Right atrium auricular region (tissue), 2 donors: ENCODE results near the gene PPFIBP2. TPM values are rescaled to one million over a fixed set of nuclear protein-coding genes. Genes with fewer than 3 reads are reported as not detected.

Source experiments
- DNase-seq: peaks from one replicate; pipeline ENCODE4 v3.0.0-alpha.2; 2019; ENCODE audit warnings: low spot score
- H3K27ac ChIP-seq, 2 donors: fragments of 200-600 bp; sonication (generic); 1 replicate in 1 of 2; 2 replicates in 1 of 2; pipeline ENCODE4 v1.5.1; 2016 to 2019
- H3K27me3 ChIP-seq, 2 donors: fragments of 200-600 bp; sonication (generic); one replicate each; pipeline versions ENCODE4 v1.5.1 to v1.6.0; 2017 to 2019
- H3K36me3 ChIP-seq: fragments of 200-600 bp; sonication (generic); one replicate; pipeline ENCODE4 v1.5.1; 2016
- H3K4me1 ChIP-seq, 2 donors: fragments of 200-600 bp; sonication (generic); one replicate each; pipeline versions ENCODE4 v1.5.1 to v1.6.0; 2017 to 2019
- H3K4me3 ChIP-seq, 2 donors: fragments of 200-600 bp; sonication (generic); 1 replicate in 1 of 2; 2 replicates in 1 of 2; pipeline ENCODE4 v1.5.1; 2017 to 2019; ENCODE audit warnings: mild to moderate bottlenecking in 1 of 2, moderate library complexity in 1 of 2
- H3K9me3 ChIP-seq, 2 donors: fragments of 200-600 bp; sonication (generic); one replicate each; pipeline ENCODE4 v1.5.1; 2019
- CTCF ChIP-seq, 2 donors: fragments of 200-600 bp; sonication (generic); IDR thresholded peaks; one replicate each; pipeline ENCODE4 v1.5.1; 2019; ENCODE audit warnings: antibody characterized with exemption in 2 of 2
- total RNA-seq, 2 donors: library from RNA; depleted of rRNA; stranded (reverse); fragments of >200 nt; gene quantifications; one replicate each; pipeline ENCODE4 v1.1.0, GENCODE V29; 2016

PPFIBP2 gene
- total RNA-seq, 2 donors from 2014 or later = 13.0 to 24.0 TPM

DNA sequence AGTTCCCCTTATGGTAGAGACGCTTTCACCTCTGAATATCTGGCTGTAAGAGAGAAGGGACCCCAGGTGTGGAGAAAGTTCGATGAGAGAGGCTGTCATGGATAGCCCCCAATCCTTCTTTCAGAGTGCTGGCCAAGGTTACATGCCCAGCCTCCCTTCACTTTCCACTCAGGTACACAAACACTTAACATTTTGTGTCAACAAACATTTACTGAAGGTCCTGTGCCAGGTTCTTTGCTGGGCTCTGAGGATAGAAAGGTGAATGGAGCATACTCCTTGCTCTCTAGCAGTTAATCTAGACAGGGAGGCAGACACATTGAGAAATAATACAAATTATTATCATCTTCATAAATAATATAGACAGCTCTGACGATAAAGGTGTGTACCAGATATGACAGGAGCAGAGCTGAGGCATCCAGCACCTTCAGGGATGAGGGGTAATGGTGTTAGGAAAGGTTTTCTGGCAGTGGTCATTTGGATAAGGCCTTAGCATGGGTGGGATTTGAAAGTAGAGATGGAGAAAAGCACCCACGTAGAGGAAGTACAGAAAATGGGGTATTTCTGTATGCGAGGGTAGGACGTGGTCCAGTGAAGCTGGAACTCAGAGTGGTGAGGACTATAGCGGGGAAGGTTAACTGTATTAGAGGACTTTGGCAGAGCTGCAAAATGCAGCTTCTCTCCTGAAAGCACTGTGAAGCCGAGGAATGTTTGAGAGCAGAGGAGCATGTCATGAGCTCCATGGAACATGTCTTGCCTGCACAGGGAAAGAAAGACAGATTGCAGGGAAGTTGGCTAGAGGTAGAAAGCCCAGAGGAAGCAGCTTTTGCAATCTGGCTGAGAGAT is 19.6 kb downstream of the PPFIBP2 start:
- H3K27me3 ChIP-seq = no peaks in the 10 kb centered on the region
- no peaks in the 10 kb centered on the region for H3K9me3 ChIP-seq
- H3K4me1 ChIP-seq = peaks cover 0 to 10% of the 10 kb centered on the region in 2 donors
- no peaks in the 10 kb centered on the region for H3K36me3 ChIP-seq
- H3K4me3 ChIP-seq = no peak overlapping the region
- H3K27ac ChIP-seq = no peak overlapping the region
- DNase-seq = no peak
- no peak for TF ChIP-seq CTCF (IDR thresholded peaks at IDR 0.05)

- no peak for DNase-seq
Observed at GRCh38 chr11:7534042-7534378, 20.2 kb downstream of the PPFIBP2 start.

DNA sequence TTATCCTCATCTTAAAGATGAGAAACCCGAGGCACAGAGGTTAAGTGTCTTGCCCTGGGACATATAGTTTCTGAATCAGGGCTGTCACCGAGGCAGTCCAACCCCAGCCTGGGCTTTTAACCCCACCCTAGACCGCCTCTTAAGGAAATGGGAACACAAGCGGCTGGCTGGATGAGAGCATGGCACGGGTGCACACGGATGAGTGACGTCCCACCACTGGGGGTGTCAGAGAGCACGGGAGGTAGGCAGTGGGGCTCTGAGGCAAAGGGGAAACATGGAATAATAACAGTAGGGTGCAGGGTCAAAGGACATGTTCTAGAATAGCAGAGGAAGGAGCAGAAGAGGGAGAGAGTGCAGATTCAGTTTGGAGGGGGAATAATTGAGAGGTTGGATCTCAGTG is 22.3 kb downstream of the PPFIBP2 start:
- H3K4me1 ChIP-seq = peaks cover 0 to 17% of the 10 kb centered on the region in 2 donors
- peak in 1 of 2 donors; percentile 32 for TF ChIP-seq CTCF (IDR thresholded peaks at IDR 0.05)
- H3K36me3 ChIP-seq = no peaks in the 10 kb centered on the region
- H3K27me3 ChIP-seq = no peaks in the 10 kb centered on the region
- DNase-seq = no peak
- no peak overlapping the region for H3K27ac ChIP-seq
- no peaks in the 10 kb centered on the region for H3K9me3 ChIP-seq
- H3K4me3 ChIP-seq = no peak overlapping the region

More at GRCh38 chr11:7534042-7534378, 20.2 kb downstream of the PPFIBP2 start:
- Histone ChIP-seq H3K4me3 (no peak overlapping the region), H3K4me1 (peaks cover 0 to 16% of the 10 kb centered on the region in 2 donors), H3K27ac (no peak overlapping the region), H3K27me3 (no peaks in the 10 kb centered on the region), H3K9me3 (no peaks in the 10 kb centered on the region), H3K36me3 (no peaks in the 10 kb centered on the region)
- TF ChIP-seq CTCF (IDR thresholded peaks at IDR 0.05) = no peak

DNA sequence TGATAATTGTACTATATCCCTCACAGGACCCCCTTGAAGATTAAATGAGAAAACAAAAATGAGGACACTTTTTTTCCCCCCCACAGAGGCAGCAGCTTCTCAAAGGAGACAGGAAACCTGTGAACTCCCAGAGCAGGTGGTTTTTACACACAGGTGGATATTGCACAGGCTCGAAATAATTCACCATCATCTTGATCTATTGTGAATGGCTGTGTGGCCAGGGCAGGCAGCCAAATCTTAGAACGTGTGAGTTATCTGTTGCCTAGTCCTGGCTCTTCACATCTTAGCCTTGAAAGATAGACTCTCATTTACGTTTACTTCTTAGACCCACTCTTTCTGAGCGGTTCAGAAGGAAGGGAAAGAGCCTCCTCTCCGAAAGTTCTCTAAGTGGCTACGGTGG is 23.5 kb downstream of the PPFIBP2 start:
- peaks cover 0 to 17% of the 10 kb centered on the region in 2 donors for H3K4me1 ChIP-seq
- DNase-seq = no peak

DNA sequence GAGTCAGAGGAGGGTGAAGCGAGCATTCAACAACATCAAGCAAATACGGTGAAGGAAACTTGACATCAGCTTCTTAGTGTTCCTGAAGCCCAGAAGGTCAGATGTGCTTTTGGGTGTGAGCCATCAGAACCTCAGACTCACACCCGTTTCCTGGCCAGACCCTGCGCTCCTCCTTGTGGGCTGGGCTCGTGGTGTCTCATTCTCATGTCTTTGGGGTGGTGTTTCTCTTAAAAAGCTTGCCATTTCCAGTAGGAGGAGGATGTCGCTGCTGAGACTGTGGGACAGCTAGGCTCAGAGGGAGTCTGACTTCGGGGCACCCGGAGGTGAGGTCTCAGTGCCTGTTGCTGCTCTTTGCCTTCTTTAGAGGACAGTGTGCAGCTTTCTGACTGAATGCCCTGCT is 24.2 kb downstream of the PPFIBP2 start:
- peaks cover 0 to 19% of the 10 kb centered on the region in 2 donors for H3K4me1 ChIP-seq
- no peaks in the 10 kb centered on the region for H3K9me3 ChIP-seq
- peak; percentile 69 for DNase-seq
- no peak for TF ChIP-seq CTCF (IDR thresholded peaks at IDR 0.05)
- H3K27me3 ChIP-seq = no peaks in the 10 kb centered on the region
- H3K27ac ChIP-seq = no peak overlapping the region
- no peak overlapping the region for H3K4me3 ChIP-seq
- no peaks in the 10 kb centered on the region for H3K36me3 ChIP-seq

More for the DNA sequence above, 23.5 kb downstream of the PPFIBP2 start:
- Histone ChIP-seq H3K9me3 (no peaks in the 10 kb centered on the region), H3K27ac (no peak overlapping the region), H3K27me3 (no peaks in the 10 kb centered on the region), H3K4me3 (no peak overlapping the region), H3K36me3 (no peaks in the 10 kb centered on the region)
- TF ChIP-seq CTCF (IDR thresholded peaks at IDR 0.05) = no peak
